VCaP (cell line): Measurements from ENCODE around the gene CRHBP.

ENCODE experiments used
- H3K27ac ChIP-seq: fragments of 450-650 bp; 2 replicates; pipeline ENCODE4 v1.5.1; 2017
- CTCF ChIP-seq: fragments of 450-650 bp; conservative IDR thresholded peaks from 2 replicates; pipeline ENCODE4 v1.5.1; 2017; ENCODE audit warnings: mild to moderate bottlenecking, moderate library complexity

The CRHBP gene

GRCh38 chr5:76964060-76964459 lies 11.2 kb downstream of the CRHBP start:
- H3K27ac ChIP-seq: no peak overlapping the region
- TF ChIP-seq CTCF: no peak

GRCh38 chr5:76971511-76971910 lies 18.7 kb downstream of the CRHBP start:
- no peak for TF ChIP-seq CTCF
- H3K27ac ChIP-seq: no peak overlapping the region

- no peak for TF ChIP-seq CTCF
- H3K27ac ChIP-seq: no peak overlapping the region
Observed at GRCh38 chr5:76972689-76973088, 19.8 kb downstream of the CRHBP start.

GRCh38 chr5:76974785-76975184 lies 21.9 kb downstream of the CRHBP start:
- no peak for TF ChIP-seq CTCF
- no peak overlapping the region for H3K27ac ChIP-seq

GRCh38 chr5:76978869-76979268 lies 26.0 kb downstream of the CRHBP start:
- no peak overlapping the region for H3K27ac ChIP-seq
- no peak for TF ChIP-seq CTCF

- no peak overlapping the region for H3K27ac ChIP-seq
- no peak for TF ChIP-seq CTCF
Observed at GRCh38 chr5:76980518-76981144, 27.8 kb downstream of the CRHBP start.

- TF ChIP-seq CTCF: no peak
- H3K27ac ChIP-seq: no peak overlapping the region
Observed at GRCh38 chr5:76982450-76982849, 29.6 kb downstream of the CRHBP start.
